ENCODE data around the gene EYA2. TPM values are rescaled to one million over a fixed set of nuclear protein-coding genes. Genes with fewer than 3 reads are reported as not detected.

EYA2 gene
- total and polyA plus RNA-seq, 2 of the 4 experiments (the other 2 are of a cell fraction): 2.3 to 5.4 TPM

DNA sequence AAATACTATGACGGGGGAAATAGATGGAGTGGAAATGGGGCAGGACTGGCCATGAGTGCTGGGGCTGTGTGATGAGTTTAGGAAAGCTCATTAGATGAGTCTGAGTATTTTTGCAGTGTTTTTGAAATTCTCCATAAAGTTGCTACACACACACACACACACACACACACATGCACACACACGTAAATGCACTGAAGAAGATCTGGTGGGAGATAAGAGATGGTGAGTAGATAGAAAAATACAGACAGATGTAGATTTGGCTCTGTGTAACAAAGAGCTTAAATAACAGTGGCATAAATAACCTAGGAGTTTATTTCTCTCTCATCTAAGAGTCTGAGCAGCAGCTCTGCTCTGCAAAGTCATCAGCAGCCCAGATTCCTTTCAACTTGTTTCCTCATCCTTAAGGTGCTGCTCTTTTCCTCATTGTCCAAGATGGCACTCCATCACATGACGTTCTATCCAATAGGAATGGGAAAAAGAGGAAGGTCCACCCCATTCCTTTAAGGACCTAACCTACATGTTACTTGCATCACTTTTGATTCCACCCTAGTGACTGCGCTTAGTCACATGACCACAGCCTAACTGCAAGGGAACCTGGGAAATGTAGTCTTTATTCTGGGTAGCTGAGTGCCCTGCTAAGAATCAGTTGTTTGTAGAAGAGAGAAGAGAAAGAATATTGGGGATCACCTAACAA is 76.4 kb downstream of the EYA2 start:
- Histone ChIP-seq H3K23ac (ENCODE audit: low read depth, low read length) (no peak overlapping the region), H3K4me1 (ENCODE audit: control insufficient read depth, insufficient read depth, low read length) (no peaks in the 10 kb centered on the region), H3K4ac (ENCODE audit: low read depth, low read length) (peak overlapping the region; percentile 62), H3K14ac (replicated peaks; ENCODE audit: low read depth, low read length) (no peak overlapping the region; the same call in 1 of the 2 replicates), H2BK20ac (ENCODE audit: low read depth, low read length) (peak overlapping the region; percentile 3), H3K79me1 (ENCODE audit: low read depth in 1 of 2, low read length in 2 of 2) (0 out of 4 replicates have a peak, but pooled peaks cover 0 to 3% of the 10 kb centered on the region in 2 experiments), H3K9ac (ENCODE audit: low read depth, low read length) (no peak overlapping the region), H2BK5ac (ENCODE audit: low read depth, low read length, poor library complexity, severe bottlenecking) (peak overlapping the region; percentile 73), H4K20me1 (ENCODE audit: insufficient read depth, low read length) (no peaks in the 10 kb centered on the region), H2BK15ac (ENCODE audit: low read depth, low read length) (peak overlapping the region; percentile 7; the same call in 1 of the 3 replicates), H2AK5ac (ENCODE audit: low read depth, low read length) (no peak overlapping the region), H3K9me1 (ENCODE audit: insufficient read depth, low read length) (0 out of 2 replicates have a peak, but pooled peaks cover 2% of the 10 kb centered on the region), H3K18ac (ENCODE audit: low read depth, low read length) (no peak overlapping the region), H2AK9ac (replicated peaks; ENCODE audit: low read depth, low read length, poor library complexity) (no peak overlapping the region), H3K56ac (ENCODE audit: extremely low read depth, insufficient read depth, low read length) (no peak overlapping the region), H3K27me3 (ENCODE audit: control insufficient read depth, insufficient read depth, low read length) (no peaks in the 10 kb centered on the region), H2BK120ac (ENCODE audit: low read depth, low read length) (peak overlapping the region; percentile 37; the same call in 1 of the 2 replicates), H3K36me3 (ENCODE audit: control insufficient read depth, insufficient read depth, low read length) (no peaks in the 10 kb centered on the region), H3K4me2 (ENCODE audit: low read depth, low read length) (0 out of 2 replicates have a peak overlapping the region, but pooled peaks have one; percentile 7), H3K27ac (ENCODE audit: insufficient read depth, low read length) (no peak overlapping the region; the same call in 1 of the 2 replicates), H2AFZ (replicated peaks; ENCODE audit: low read length, poor library complexity) (peak overlapping the region; percentile 69), H4K8ac (ENCODE audit: low read depth in 2 of 2, low read length in 2 of 2) (peak overlapping the region; percentile 8 to 80; a peak in 3 of 4 replicates), H4K91ac (ENCODE audit: insufficient read depth, low read depth, low read length) (peak overlapping the region; percentile 22), H3K9me3 (ENCODE audit: control insufficient read depth, insufficient read depth, low read length) (no peaks in the 10 kb centered on the region), H4K5ac (ENCODE audit: low read depth, low read length) (peak overlapping the region; percentile 60; the same call in 1 of the 2 replicates), H3K4me3 (ENCODE audit: insufficient read depth, low read depth, low read length) (no peak overlapping the region)
- ChIA-PET CTCF (no interaction called here), POLR2A (ENCODE audit: unreplicated experiment) (interaction anchor here (0.6 kb wide), 1 partner anchor 222 kb away, joined by 4 read pairs; no protein-coding TSS in a partner anchor)
- BruUV-seq (replicated peaks): no TSS peak
- in situ Hi-C loops (cut with MboI; ENCODE audit: low sequenced_read_pairs) (no loop called here), dilution Hi-C loops (cut with HindIII; ENCODE audit: low sequenced_read_pairs, unreplicated experiment) (no loop called here), intact Hi-C loops (cut with micrococcal nuclease) (loop anchor here (1.0 kb wide), 1 partner anchor 12 kb away; no protein-coding TSS in a partner anchor)
- DNase-seq (peak; percentile 97), ATAC-seq (ENCODE audit: low read depth) (peak; percentile 100)
- TF ChIP-seq, protein P1, sequence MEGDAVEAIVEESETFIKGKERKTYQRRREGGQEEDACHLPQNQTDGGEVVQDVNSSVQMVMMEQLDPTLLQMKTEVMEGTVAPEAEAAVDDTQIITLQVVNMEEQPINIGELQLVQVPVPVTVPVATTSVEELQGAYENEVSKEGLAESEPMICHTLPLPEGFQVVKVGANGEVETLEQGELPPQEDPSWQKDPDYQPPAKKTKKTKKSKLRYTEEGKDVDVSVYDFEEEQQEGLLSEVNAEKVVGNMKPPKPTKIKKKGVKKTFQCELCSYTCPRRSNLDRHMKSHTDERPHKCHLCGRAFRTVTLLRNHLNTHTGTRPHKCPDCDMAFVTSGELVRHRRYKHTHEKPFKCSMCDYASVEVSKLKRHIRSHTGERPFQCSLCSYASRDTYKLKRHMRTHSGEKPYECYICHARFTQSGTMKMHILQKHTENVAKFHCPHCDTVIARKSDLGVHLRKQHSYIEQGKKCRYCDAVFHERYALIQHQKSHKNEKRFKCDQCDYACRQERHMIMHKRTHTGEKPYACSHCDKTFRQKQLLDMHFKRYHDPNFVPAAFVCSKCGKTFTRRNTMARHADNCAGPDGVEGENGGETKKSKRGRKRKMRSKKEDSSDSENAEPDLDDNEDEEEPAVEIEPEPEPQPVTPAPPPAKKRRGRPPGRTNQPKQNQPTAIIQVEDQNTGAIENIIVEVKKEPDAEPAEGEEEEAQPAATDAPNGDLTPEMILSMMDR (conservative IDR thresholded peaks at IDR 0.05; ENCODE audit: low read depth, low read length): no peak
- TF ChIP-seq RCOR1 (IDR thresholded peaks at IDR 0.05; ENCODE audit: insufficient replicate concordance, low read length) (no peak), CEBPB (IDR thresholded peaks at IDR 0.05; ENCODE audit: low read depth, low read length) (peak; percentile 95), RFX5 (IDR thresholded peaks at IDR 0.05; ENCODE audit: low read depth, low read length) (no peak)
- TF ChIP-seq, protein P2, sequence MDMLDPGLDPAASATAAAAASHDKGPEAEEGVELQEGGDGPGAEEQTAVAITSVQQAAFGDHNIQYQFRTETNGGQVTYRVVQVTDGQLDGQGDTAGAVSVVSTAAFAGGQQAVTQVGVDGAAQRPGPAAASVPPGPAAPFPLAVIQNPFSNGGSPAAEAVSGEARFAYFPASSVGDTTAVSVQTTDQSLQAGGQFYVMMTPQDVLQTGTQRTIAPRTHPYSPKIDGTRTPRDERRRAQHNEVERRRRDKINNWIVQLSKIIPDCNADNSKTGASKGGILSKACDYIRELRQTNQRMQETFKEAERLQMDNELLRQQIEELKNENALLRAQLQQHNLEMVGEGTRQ (IDR thresholded peaks at IDR 0.05; ENCODE audit: low read depth, low read length): peak; percentile 96
- WGBS, 2 experiments (ENCODE audit: extremely low coverage in 2 of 2, insufficient read length in 1 of 2): no CpG with 5 or more reads among the region's 4 CpGs

Measured in IMR-90 (cell line).